Heart left ventricle (tissue), 13 donors: ENCODE results near the gene EML5.

Experiments used
- CTCF ChIP-seq, 12 donors: fragments of 200-600 bp; sonication (generic) in 4 of 12; IDR thresholded peaks; one replicate each; pipeline versions ENCODE4 v1.5.0 to v1.8.0; 2018 to 2022; ENCODE audit warnings: antibody characterized with exemption in 12 of 12, mild to moderate bottlenecking in 5 of 12
- POLR2A ChIP-seq, 2 donors: fragments of 450-650 bp; IDR thresholded peaks; one replicate each; pipeline ENCODE4 v1.6.1; 2017; ENCODE audit warnings: antibody characterized with exemption in 2 of 2, mild to moderate bottlenecking in 2 of 2, moderate library complexity in 2 of 2
- donor health status: ischemic (EF 13 %, LVEDD 7.1; RV severe dilation, severe dysfunction).
- donor health status: DM: no; HTN: yes; CAD: no.
- donor health status: DM: no; HTN: no; CAD: no.
- donor health status: ischemic (EF 25% LVEDD 6.9; RV normal size, moderate dysfunction).
- donor health status: ischemic (EF 25% LVEDD 5.7; RV mildly dilated, moderate dysfunction).
- donor health status: ischemic (EF 35%, LVEDD 5.7; RV mildly dilated, moderate dysfunction).
- donor health status: nonischemic (EF 11% LVEDD 7.7; RV severe dilation, severe dysfunction).
- donor health status: DM: yes; HTN: yes; CAD: no.
- donor health status: PGD.
- donor health status: ischemic (EF 29% LVEDD 5.4; RV normal size, mild dysfunction).
- donor health status: nonischemic (EF 23%, LVEDD 6.1; RV moderate dilation, normal function).

- TF ChIP-seq CTCF (IDR thresholded peaks at IDR 0.05) (no peak), POLR2A (IDR thresholded peaks at IDR 0.05) (no peak)
These were observed 38.5 kb upstream of the EML5 start for GRCh38 chr14:88831284-88831683.
